K562 (cell line): ENCODE data around the gene FDPS. TPM values are rescaled to one million over a fixed set of nuclear protein-coding genes. Genes with fewer than 3 reads are reported as not detected.

Experiments
- BCLAF1 ChIP-seq, 2 experiments: fragments of 450-650 bp in 1 of 2; IDR thresholded peaks; 2 replicates each; pipeline ENCODE4 v1.6.1; 2011 to 2017; ENCODE audit warnings: low read depth in 2 of 2, antibody characterized with exemption in 1 of 2, borderline replicate concordance in 1 of 2, low read length in 1 of 2, mild to moderate bottlenecking in 1 of 2, mixed read lengths in 1 of 2; ENCODE audit not compliant: control insufficient read depth in 1 of 2
- CREBBP ChIP-seq: IDR thresholded peaks from one replicate; pipeline ENCODE4 v1.6.1; 2012; ENCODE audit warnings: low read depth, mild to moderate bottlenecking, control low read depth, inconsistent platforms, low read length
- DLX4 ChIP-seq: fragments of 250-450 bp; sonication (Bioruptor Pico); IDR thresholded peaks from 2 replicates; pipeline ENCODE4 v1.6.1; 2021; ENCODE audit warnings: mild to moderate bottlenecking
- E2F1 ChIP-seq: sonication (generic); formaldehyde crosslinking; IDR thresholded peaks from 2 replicates; pipeline ENCODE4 v1.8.1; 2023; ENCODE audit warnings: mild to moderate bottlenecking, missing genetic modification reagents, moderate library complexity
- GATAD2A ChIP-seq: fragments of 450-650 bp; IDR thresholded peaks from 2 replicates; pipeline ENCODE4 v1.6.1; 2017
- GTF2E2 ChIP-seq: fragments of 200-800 bp; sonication (Bioruptor generic); IDR thresholded peaks from 2 replicates; pipeline ENCODE4 v1.6.1; 2016; ENCODE audit warnings: missing genetic modification characterization, missing compliant biosample characterization
- HBP1 ChIP-seq: fragments of 450-650 bp; formaldehyde crosslinking; IDR thresholded peaks from 2 replicates; pipeline ENCODE4 v1.4.0; 2022; ENCODE audit warnings: missing genetic modification characterization
- L3MBTL2 ChIP-seq: fragments of 450-650 bp; IDR thresholded peaks from 2 replicates; pipeline ENCODE4 v1.6.1; 2016; ENCODE audit warnings: mild to moderate bottlenecking, moderate library complexity
- MTA3 ChIP-seq: fragments of 450-650 bp; formaldehyde crosslinking; IDR thresholded peaks from 2 replicates; pipeline ENCODE4 v1.6.1; 2017; ENCODE audit warnings: mild to moderate bottlenecking, borderline replicate concordance
- MYBL2 ChIP-seq, 2 experiments: fragments of 450-650 bp in 1 of 2; sonication (generic) in 1 of 2; formaldehyde crosslinking in 1 of 2; IDR thresholded peaks; 2 replicates each; pipeline versions ENCODE4 v1.6.1 to v1.8.1; 2017 to 2022; ENCODE audit warnings: borderline replicate concordance in 1 of 2, inconsistent platforms in 1 of 2, low read depth in 1 of 2, mild to moderate bottlenecking in 1 of 2, missing genetic modification reagents in 1 of 2, moderate library complexity in 1 of 2
- NFE2L1 ChIP-seq: fragments of 450-650 bp; IDR thresholded peaks from 2 replicates; pipeline ENCODE4 v1.6.1; 2016; ENCODE audit warnings: missing genetic modification characterization, low read depth, mild to moderate bottlenecking, missing compliant biosample characterization, moderate library complexity, borderline replicate concordance
- PURB ChIP-seq: sonication (generic); formaldehyde crosslinking; IDR thresholded peaks from 2 replicates; pipeline ENCODE4 v1.9.0; 2021; ENCODE audit warnings: low read depth, mild to moderate bottlenecking, missing genetic modification reagents
- RUNX1 ChIP-seq: sonication (generic); IDR thresholded peaks from 2 replicates; pipeline ENCODE4 v1.6.1; 2016; ENCODE audit warnings: antibody characterized with exemption, low read depth
- SPI1 ChIP-seq: IDR thresholded peaks from 2 replicates; pipeline ENCODE4 v1.6.1; 2011; ENCODE audit warnings: low read depth, low read length, control low read depth, borderline replicate concordance
- ZNF174 ChIP-seq: fragments of 250-450 bp; sonication (Bioruptor Pico); IDR thresholded peaks from 2 replicates; pipeline ENCODE4 v1.4.0; 2020; ENCODE audit warnings: mild to moderate bottlenecking
- ZNF232 ChIP-seq: sonication (generic); formaldehyde crosslinking; IDR thresholded peaks from 2 replicates; pipeline ENCODE4 v1.8.0; 2022; ENCODE audit warnings: mild to moderate bottlenecking, missing genetic modification reagents
- ZNF644 ChIP-seq: fragments of 200-800 bp; sonication (Bioruptor generic); IDR thresholded peaks from 2 replicates; pipeline ENCODE4 v1.6.1; 2016; ENCODE audit warnings: low read depth, missing genetic modification characterization, missing compliant biosample characterization
- ZNF76 ChIP-seq: fragments of 250-450 bp; sonication (Bioruptor Pico); IDR thresholded peaks from 2 replicates; pipeline ENCODE4 v1.4.0; 2020; ENCODE audit warnings: mild to moderate bottlenecking, moderate library complexity, borderline replicate concordance
- ZNF778 ChIP-seq: fragments of 450-650 bp; formaldehyde crosslinking; IDR thresholded peaks from 2 replicates; pipeline ENCODE4 v1.4.0; 2020; ENCODE audit warnings: mild to moderate bottlenecking, moderate library complexity
- polyA plus RNA-seq, 8 experiments: library from polyadenylated mRNA; depleted of rRNA in 4 of 8; stranded (reverse) in 5 of 8; unstranded in 3 of 8; fragments of >200 nt; fragmentation: Nextera tagmentation in 2 of 8; fragmentation: Illumina TruSeq in 1 of 8; extraction: Ambion mirVana in 2 of 8; extraction: Trizol in 1 of 8; gene quantifications; 2 replicates each; pipeline versions ENCODE4 v1.2.1 to v1.2.3, GENCODE V29; 2011 to 2014; ENCODE audit warnings: inconsistent platforms in 1 of 8, missing spikeins in 1 of 8
- total RNA-seq, 7 experiments: library from RNA; depleted of rRNA in 6 of 7; stranded (reverse); fragments of >200 nt in 6 of 7; fragmentation: Illumina TruSeq in 2 of 7; extraction: Trizol in 2 of 7; gene quantifications; 2 replicates each; pipeline versions ENCODE4 v1.2.1 to v1.2.3, GENCODE V29; 2011 to 2021; ENCODE audit warnings: low replicate concordance in 1 of 7

FDPS gene
- total and polyA plus RNA-seq, 9 of the 15 experiments (the other 6 are each of a cell fraction or from before 2014, with no cell fraction given) = 247 to 884 (median 360) TPM

- no peak for TF ChIP-seq E2F1 (CRISPR knock-in tag)
- TF ChIP-seq DLX4 (CRISPR knock-in tag) = 0 out of 2 replicates have a peak, but pooled peaks have one; percentile 37
- no peak for TF ChIP-seq MYBL2 (IDR thresholded peaks at IDR 0.05; ENCODE audit: low read depth)
- no peak for TF ChIP-seq MYBL2 (CRISPR knock-in tag; IDR thresholded peaks at IDR 0.05; ENCODE audit: borderline replicate concordance)
- no peak for TF ChIP-seq ZNF232 (CRISPR knock-in tag)
- TF ChIP-seq ZNF644 = no peak
- TF ChIP-seq L3MBTL2 = peak; percentile 79
- peak; percentile 75; the same call in 1 of the 2 replicates for TF ChIP-seq RUNX1
- no peak for TF ChIP-seq GATAD2A
- TF ChIP-seq NFE2L1 (tag) = no peak
- no peak for TF ChIP-seq CREBBP
- peak; percentile 81 for TF ChIP-seq HBP1 (CRISPR knock-in tag)
- TF ChIP-seq ZNF174 (CRISPR knock-in tag) = no peak
- no peak for TF ChIP-seq GTF2E2 (tag)
- TF ChIP-seq SPI1 = peak; percentile 78; the same call in 1 of the 2 replicates
- no peak for TF ChIP-seq ZNF778
- peak; percentile 86; the same call in 1 of the 2 replicates for TF ChIP-seq MTA3
- TF ChIP-seq BCLAF1 (IDR thresholded peaks at IDR 0.05; ENCODE audit: borderline replicate concordance in 1 of 2, control insufficient read depth in 1 of 2, low read depth in 2 of 2, low read length in 1 of 2) = peak in 1 of 2 experiments; percentile 14; a peak in 1 of 4 replicates
- TF ChIP-seq PURB = no peak
- TF ChIP-seq ZNF76 (CRISPR knock-in tag) = no peak; the same call in 1 of the 2 replicates
Measured at GRCh38 chr1:155261852-155262673, 46.6 kb upstream of the FDPS start, which contains the start of gene SCAMP3 (continued).
